SK-N-MC (cell line): Measurements from ENCODE around the gene KIF25.

Source experiments
- DNase-seq: peaks from one replicate; pipeline ENCODE4 v3.0.0-alpha.2; 2011; ENCODE audit warnings: low read depth, low spot score
- H3K27ac ChIP-seq: fragments of 200-600 bp; sonication (generic); 2 replicates; pipeline ENCODE4 v1.5.1; 2016; ENCODE audit warnings: mixed run types
- H3K36me3 ChIP-seq: fragments of 200-600 bp; sonication (generic); 2 replicates; pipeline ENCODE4 v1.6.1; 2017; ENCODE audit warnings: antibody characterized with exemption, low read length, mixed read lengths; ENCODE audit not compliant: insufficient read depth
- H3K4me3 ChIP-seq: fragments of 200-600 bp; sonication (generic); 2 replicates; pipeline ENCODE4 v1.5.1; 2016
- H3K9ac ChIP-seq: fragments of 200-600 bp; sonication (generic); 2 replicates; pipeline ENCODE4 v1.8.0; 2017; ENCODE audit warnings: mixed run types, mixed read lengths; ENCODE audit not compliant: insufficient read length
- H3K9me3 ChIP-seq: fragments of 200-600 bp; sonication (generic); 2 replicates; pipeline ENCODE4 v1.6.1; 2017; ENCODE audit warnings: low read depth, mild to moderate bottlenecking, antibody characterized with exemption, low read length, moderate library complexity, mixed read lengths
- EZH2 ChIP-seq: fragments of 200-600 bp; sonication (generic); IDR thresholded peaks from one replicate; pipeline ENCODE4 v1.6.1; 2017; ENCODE audit warnings: antibody characterized with exemption
- FOXP2 ChIP-seq: optimal IDR thresholded peaks from 2 replicates; pipeline ENCODE3; 2011; ENCODE audit warnings: mild to moderate bottlenecking, moderate library complexity; ENCODE audit not compliant: insufficient read depth; ENCODE audit errors: extremely low read length, control extremely low read depth
- POLR2AphosphoS5 ChIP-seq: IDR thresholded peaks from 2 replicates; pipeline ENCODE4 v1.6.1; 2012; ENCODE audit warnings: mild to moderate bottlenecking, low read depth, low read length, borderline replicate concordance

KIF25 gene, protein sequence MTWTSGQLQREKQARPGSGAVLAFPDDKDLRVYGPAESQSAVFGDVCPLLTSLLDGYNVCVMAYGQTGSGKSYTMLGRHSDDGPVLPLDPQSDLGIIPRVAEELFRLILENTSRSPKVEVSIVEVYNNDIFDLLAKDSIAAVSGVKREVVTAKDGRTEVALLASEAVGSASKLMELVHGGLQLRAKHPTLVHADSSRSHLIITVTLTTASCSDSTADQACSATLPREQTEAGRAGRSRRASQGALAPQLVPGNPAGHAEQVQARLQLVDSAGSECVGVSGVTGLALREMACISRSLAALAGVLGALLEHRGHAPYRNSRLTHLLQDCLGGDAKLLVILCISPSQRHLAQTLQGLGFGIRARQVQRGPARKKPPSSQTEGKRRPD

DNA sequence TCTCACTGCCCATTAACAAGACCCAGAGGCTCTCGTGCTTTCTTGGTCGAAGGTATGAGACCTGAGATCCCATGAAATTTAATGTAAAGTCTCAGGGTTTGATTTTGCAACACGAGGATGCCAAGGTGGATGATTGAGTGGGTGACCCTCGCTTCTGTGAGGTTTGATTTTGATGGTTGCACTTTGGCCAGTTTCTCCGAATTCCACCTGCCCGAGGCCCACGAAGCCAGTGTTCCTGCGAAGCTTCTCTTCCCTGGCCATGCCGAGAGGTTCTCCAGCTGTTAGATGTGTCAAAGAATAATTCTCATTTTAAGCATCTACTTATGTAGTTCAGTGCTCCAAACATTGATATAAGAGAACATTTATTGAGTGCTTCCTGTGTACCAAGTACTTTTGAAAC, at the start of gene KIF25:
Gene KIF25, plus strand, starts transcription at position 30 of the 400 bp plus-strand sequence. CDS start 31,915 bp downstream, outside the sequence.
- Histone ChIP-seq H3K4me3 (no peak within 1 kb of the TSS), H3K36me3 (no peaks in the 10 kb centered on the region), H3K9me3 (no peaks in the 10 kb centered on the region), H3K27ac (no peak within 1 kb of the TSS), H3K9ac (no peak within 1 kb of the TSS)
- TF ChIP-seq POLR2AphosphoS5 (no peak), EZH2 (no peak), FOXP2 (no peak)
- no peak for DNase-seq

DNA sequence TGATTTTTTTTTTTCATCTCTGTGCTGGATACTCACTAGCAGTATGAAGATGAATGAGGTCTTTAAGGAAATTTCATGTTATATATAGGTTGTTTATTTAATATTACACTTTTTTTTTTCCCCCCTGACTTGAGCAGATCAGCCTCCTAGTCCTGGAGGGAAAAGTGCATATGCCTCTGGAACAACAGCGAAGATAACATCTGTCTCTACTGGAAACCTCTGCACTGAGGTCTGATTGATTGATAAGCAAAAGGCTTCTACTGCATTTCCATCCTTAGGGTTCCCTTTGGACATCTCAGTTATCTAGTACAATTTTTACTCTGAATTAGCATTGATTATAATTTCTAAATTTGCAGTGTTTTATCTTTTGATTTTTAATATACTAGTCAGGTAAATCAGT, 49.8 kb upstream of the KIF25 start:
- no peak overlapping the region for H3K9ac ChIP-seq
- no peak overlapping the region for H3K27ac ChIP-seq
- TF ChIP-seq EZH2 (no peak), FOXP2 (no peak)
- H3K36me3 ChIP-seq = peaks cover 72% of the 10 kb centered on the region
- no peak for DNase-seq
- no peaks in the 10 kb centered on the region for H3K9me3 ChIP-seq
- H3K4me3 ChIP-seq = no peak overlapping the region

DNA sequence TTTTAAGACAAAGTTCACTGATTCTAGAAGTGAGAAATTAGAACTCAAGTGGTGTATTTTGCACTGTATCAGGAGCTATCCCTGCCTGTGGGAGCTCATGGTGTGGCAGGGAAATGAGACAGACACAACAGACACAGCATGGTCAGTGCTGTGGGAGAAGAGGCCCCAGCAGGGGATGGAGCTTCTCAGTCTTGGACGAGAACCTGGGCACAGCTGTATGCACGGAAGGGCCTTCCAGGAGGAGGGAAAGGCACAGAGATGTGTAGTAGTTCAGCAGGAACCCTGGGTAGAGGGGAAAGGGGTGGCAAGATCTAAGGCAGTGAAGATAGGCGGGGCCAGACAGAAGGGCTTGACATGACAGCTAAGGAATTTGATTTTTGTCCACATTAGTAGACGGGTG, 48.8 kb upstream of the KIF25 start:
- Histone ChIP-seq H3K9me3 (no peaks in the 10 kb centered on the region), H3K4me3 (no peak overlapping the region), H3K9ac (no peak overlapping the region), H3K27ac (no peak overlapping the region), H3K36me3 (peaks cover 67% of the 10 kb centered on the region)
- no peak for DNase-seq
- no peak for TF ChIP-seq FOXP2
- no peak for TF ChIP-seq POLR2AphosphoS5
- no peak for TF ChIP-seq EZH2

DNA sequence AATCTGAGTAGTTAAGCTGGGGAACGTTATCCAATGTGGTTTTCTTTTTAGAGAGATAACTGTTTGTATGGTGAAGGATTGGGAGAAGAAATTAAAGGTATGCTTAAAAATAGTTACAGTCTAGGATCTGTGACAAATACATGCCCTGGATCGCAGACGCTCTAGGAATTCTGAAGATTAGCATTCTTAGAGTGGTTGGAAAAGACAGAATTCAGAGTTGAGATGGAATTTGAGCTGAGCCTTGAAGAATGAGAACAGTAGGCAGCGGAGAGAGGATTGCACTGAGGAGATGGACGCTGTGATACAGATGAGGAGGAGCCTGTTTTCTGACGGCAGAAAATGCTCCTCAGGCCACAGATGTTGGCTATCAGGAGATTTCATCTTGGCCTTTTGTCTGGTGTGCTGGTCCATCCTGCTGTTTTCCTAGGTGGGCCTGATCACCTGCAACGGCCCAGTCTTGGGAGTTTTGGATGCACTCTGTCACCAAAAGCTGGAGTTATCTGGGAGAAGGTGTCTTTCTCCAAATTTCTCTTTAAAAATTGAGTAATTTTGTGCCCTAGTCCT, 48.3 kb upstream of the KIF25 start:
- Histone ChIP-seq H3K27ac (no peak overlapping the region), H3K36me3 (peaks cover 63% of the 10 kb centered on the region), H3K9ac (no peak overlapping the region), H3K9me3 (no peaks in the 10 kb centered on the region), H3K4me3 (no peak overlapping the region)
- TF ChIP-seq POLR2AphosphoS5 = no peak
- no peak for DNase-seq

DNA sequence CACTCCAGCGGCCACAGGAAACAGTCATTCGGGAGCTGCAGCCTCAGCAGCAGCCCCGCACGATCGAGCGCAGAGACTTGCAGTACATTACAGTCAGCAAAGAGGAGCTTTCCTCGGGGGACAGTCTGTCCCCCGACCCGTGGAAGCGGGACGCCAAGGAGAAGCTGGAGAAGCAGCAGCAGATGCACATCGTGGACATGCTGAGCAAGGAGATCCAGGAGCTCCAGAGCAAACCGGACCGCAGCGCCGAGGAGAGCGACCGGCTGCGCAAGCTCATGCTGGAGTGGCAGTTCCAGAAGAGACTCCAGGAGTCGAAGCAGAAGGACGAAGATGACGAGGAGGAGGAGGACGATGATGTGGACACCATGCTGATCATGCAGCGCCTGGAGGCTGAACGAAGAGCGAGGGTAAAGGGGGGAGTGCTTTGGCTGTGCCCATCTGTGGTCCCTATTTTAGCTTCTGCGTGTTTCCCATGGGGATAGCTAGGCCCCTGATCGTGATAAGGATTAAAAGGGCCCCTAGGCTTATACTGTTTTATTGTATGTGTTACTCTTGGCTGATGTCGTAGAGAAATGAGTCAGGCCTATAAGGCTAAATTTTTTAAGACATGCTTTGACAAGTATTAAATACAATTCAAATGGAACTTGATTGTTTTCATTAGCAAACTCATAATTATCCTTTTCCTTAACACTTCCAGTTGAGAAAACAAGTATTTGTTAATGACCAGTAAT, 45.5 kb upstream of the KIF25 start:
- no peak for DNase-seq
- no peaks in the 10 kb centered on the region for H3K9me3 ChIP-seq
- no peak overlapping the region for H3K27ac ChIP-seq
- H3K4me3 ChIP-seq = no peak overlapping the region
- H3K36me3 ChIP-seq = peaks cover 55% of the 10 kb centered on the region
- TF ChIP-seq POLR2AphosphoS5 (no peak), EZH2 (no peak), FOXP2 (no peak)
- no peak overlapping the region for H3K9ac ChIP-seq

DNA sequence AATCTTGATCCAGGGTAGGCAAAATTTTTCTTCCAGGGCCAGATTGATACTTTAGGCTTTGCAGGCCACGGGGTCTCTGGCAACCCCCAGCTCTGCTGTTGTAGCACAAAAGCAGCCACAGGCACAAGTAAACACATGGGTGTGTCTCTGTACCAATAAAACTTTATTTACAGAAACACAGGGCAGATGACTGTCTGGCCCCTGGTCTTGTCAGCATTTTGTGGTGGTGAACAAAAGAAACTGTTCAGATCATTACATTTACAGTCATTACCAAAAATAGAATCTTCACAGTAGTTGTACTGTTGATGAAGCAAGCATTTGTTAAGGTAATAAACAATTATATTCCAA, 45.0 kb upstream of the KIF25 start:
- Histone ChIP-seq H3K9me3 (no peaks in the 10 kb centered on the region), H3K4me3 (no peak overlapping the region), H3K36me3 (peaks cover 53% of the 10 kb centered on the region), H3K9ac (no peak overlapping the region), H3K27ac (no peak overlapping the region)
- DNase-seq = no peak
- no peak for TF ChIP-seq EZH2

DNA sequence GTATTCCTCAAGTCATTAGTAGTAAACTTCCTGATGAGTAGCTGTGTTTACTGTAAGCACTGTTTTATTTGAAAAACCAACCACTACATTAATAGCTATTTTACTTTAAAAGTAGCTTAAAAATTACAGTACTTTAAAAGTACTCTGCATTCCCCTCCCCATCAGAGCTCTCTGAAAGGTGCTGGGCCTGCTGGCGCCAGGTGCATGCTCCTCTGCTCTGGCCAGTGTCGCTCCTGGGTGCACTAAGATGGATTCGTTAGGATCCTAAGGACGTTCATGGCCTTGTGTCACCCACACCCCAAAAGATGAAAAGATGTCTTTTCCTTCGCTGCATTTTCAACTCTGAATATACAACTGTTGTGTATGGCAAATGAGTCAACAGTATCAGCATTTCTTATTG, 43.9 kb upstream of the KIF25 start:
- Histone ChIP-seq H3K27ac (no peak overlapping the region), H3K9me3 (no peaks in the 10 kb centered on the region), H3K36me3 (peaks cover 45% of the 10 kb centered on the region), H3K4me3 (no peak overlapping the region), H3K9ac (no peak overlapping the region)
- TF ChIP-seq POLR2AphosphoS5 (no peak), FOXP2 (no peak), EZH2 (no peak)
- DNase-seq = no peak

DNA sequence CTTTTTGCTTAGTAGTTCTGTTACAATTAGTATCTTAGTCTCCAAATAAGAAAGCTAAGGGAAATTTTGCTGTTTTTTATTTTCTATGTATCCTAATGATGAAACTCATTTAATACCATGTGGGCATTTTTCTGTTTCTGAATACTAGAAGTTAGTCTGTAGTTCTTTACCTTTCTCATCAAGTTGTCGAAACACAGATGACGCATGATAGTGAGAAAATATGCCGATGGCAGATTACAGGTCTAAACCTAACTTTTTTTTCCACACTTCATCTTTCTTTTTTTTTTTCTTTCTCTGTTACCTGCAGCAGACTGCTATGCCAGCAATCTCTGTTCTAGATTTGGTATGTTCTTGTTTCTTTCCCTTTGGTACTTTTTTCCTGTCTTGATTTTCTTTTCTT, 43.3 kb upstream of the KIF25 start:
- no peak overlapping the region for H3K9ac ChIP-seq
- H3K4me3 ChIP-seq = no peak overlapping the region
- no peak for DNase-seq
- TF ChIP-seq EZH2 (no peak), FOXP2 (no peak), POLR2AphosphoS5 (no peak)
- no peak overlapping the region for H3K27ac ChIP-seq
- no peaks in the 10 kb centered on the region for H3K9me3 ChIP-seq
- peaks cover 39% of the 10 kb centered on the region for H3K36me3 ChIP-seq

DNA sequence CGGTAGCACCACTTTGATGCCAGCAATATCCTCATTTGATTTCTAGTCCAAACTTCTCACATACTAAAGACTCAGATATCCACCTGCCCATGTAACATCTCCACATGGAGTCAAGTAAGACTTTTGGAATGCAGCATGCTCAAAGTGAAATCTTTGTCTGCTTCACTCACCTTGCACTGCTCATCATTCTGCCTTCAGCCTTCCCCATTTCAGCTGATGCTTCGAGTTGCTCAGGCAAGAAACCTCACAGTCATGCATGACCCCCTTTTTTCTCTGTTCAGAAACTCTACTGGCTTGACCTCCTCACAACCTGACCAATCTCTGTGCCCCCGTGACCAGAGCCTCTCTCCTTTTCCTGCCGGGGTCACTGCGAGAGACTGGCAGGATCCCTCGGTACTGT, 41.0 kb upstream of the KIF25 start:
- H3K9me3 ChIP-seq = no peaks in the 10 kb centered on the region
- peaks cover 16% of the 10 kb centered on the region for H3K36me3 ChIP-seq
- no peak overlapping the region for H3K4me3 ChIP-seq
- DNase-seq = no peak
- no peak overlapping the region for H3K9ac ChIP-seq
- TF ChIP-seq FOXP2 (no peak), POLR2AphosphoS5 (no peak), EZH2 (no peak)
- no peak overlapping the region for H3K27ac ChIP-seq

DNA sequence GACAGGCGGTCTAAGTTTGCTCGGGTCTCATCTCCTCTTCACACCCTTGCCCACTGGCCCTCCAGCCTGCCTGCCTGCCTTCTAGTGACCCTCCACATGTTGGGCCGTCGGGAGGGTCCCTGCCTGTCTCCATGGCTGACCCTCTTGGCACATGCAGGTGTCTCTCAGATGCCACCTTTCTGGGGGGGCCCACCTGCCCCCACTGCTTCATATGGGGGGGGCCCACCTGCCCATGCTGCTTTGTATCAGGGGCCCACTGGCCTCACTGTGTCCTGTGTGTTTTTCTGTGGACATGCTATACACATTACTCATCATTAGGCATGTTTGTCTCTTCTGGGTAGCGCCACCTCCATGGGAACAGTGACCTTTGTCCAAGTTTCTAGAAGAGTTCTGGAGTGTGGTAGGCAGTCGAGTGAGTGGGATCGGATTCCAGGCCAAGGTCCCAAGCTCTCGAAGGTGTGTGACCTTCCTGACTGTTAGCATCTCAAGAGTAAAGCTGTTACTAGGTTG, 40.4 kb upstream of the KIF25 start:
- H3K9me3 ChIP-seq = no peaks in the 10 kb centered on the region
- H3K9ac ChIP-seq = no peak overlapping the region
- no peak for DNase-seq
- no peak for TF ChIP-seq EZH2
- no peak for TF ChIP-seq POLR2AphosphoS5
- no peak for TF ChIP-seq FOXP2
- H3K27ac ChIP-seq = no peak overlapping the region
- no peak overlapping the region for H3K4me3 ChIP-seq
- H3K36me3 ChIP-seq = peaks cover 11% of the 10 kb centered on the region
